Tibial nerve (tissue), 4 donors: Measurements from ENCODE around the gene PITPNM2.
"Not testable (repeated sequence)": the region's sequence is repeated elsewhere in the genome, so short reads cannot be mapped to it uniquely, and the experiment has no call there.

Experiments used
- EP300 ChIP-seq, 2 donors: sonication (generic); formaldehyde crosslinking; IDR thresholded peaks; one replicate each; pipeline ENCODE4 v1.6.1; 2017; ENCODE audit warnings: antibody characterized with exemption in 2 of 2, mild to moderate bottlenecking in 1 of 2
- POLR2A ChIP-seq, 2 donors: fragments of 450-650 bp; IDR thresholded peaks; one replicate each; pipeline ENCODE4 v1.6.1; 2017; ENCODE audit warnings: antibody characterized with exemption in 2 of 2, mild to moderate bottlenecking in 2 of 2, moderate library complexity in 2 of 2
- TF ChIP-seq, protein P1 (sequence below), 5 experiments: fragments of 200-600 bp in 3 of 5; fragments of 450-650 bp in 2 of 5; sonication (generic) in 3 of 5; IDR thresholded peaks; one replicate each; pipeline ENCODE4 v1.5.1; 2016 to 2019; ENCODE audit warnings: antibody characterized with exemption in 5 of 5, mild to moderate bottlenecking in 3 of 5, moderate library complexity in 2 of 5

DNA sequence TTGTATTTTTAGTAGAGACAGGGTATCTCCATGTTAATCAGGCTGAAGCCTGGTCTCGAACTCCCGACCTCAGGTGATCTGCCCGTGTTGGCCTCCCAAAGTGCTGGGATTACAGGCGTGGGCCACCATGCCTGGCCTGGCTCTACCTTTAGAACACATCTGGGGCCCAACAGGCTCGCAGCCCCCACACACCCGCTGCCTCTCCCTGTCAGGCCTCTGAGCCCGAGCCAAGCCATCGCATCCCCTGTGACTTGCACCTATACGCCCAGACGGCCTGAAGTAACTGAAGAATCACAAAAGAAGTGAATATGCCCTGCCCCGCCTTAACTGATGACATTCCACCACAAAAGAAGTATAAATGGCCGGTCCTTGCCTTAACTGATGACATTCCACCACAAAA, 46.8 kb downstream of the PITPNM2 start:
- TF ChIP-seq, protein P1, sequence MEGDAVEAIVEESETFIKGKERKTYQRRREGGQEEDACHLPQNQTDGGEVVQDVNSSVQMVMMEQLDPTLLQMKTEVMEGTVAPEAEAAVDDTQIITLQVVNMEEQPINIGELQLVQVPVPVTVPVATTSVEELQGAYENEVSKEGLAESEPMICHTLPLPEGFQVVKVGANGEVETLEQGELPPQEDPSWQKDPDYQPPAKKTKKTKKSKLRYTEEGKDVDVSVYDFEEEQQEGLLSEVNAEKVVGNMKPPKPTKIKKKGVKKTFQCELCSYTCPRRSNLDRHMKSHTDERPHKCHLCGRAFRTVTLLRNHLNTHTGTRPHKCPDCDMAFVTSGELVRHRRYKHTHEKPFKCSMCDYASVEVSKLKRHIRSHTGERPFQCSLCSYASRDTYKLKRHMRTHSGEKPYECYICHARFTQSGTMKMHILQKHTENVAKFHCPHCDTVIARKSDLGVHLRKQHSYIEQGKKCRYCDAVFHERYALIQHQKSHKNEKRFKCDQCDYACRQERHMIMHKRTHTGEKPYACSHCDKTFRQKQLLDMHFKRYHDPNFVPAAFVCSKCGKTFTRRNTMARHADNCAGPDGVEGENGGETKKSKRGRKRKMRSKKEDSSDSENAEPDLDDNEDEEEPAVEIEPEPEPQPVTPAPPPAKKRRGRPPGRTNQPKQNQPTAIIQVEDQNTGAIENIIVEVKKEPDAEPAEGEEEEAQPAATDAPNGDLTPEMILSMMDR (IDR thresholded peaks at IDR 0.05), result not testable (repeated sequence)
- TF ChIP-seq EP300, POLR2A (IDR thresholded peaks at IDR 0.05): not testable (repeated sequence)
